ENCODE results near the gene MARCHF4. TPM values are rescaled to one million over a fixed set of nuclear protein-coding genes. Genes with fewer than 3 reads are reported as not detected.

The MARCHF4 gene
- total and polyA plus RNA-seq, 2 of the 8 experiments (the other 6 are each of a cell fraction or from before 2014, with no cell fraction given) = 1.9 to 2.9 TPM

DNA sequence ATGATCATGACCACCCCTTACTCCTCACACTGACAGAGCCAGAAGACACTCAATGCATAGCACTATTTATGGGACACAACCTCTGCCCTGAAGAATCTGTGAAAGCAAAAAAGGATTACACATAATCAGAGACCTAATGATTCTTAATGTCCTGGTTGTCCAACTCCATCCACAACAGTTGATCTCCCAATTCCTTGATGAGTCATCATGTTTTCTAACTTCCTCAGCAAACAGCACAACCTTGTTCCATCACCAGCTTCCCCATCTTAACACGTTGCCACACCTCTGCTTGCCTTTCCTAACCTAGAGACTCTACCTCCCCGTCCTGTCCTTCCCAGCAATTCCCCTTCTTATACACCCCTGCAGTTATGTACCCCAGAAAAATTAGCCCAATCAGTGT is 13.2 kb upstream of the MARCHF4 start:
- H3K23ac ChIP-seq (ENCODE audit: insufficient read length) = no peak overlapping the region
- H3K56ac ChIP-seq (replicated peaks; ENCODE audit: insufficient read length, low read depth, low read length) = no peak overlapping the region
- H2BK120ac ChIP-seq (replicated peaks; ENCODE audit: low read depth, low read length) = no peak overlapping the region
- FAIRE-seq = no peak
- H3K27ac ChIP-seq (ENCODE audit: low read depth, low read length) = no peak overlapping the region
- H2BK20ac ChIP-seq (ENCODE audit: low read length) = no peak overlapping the region
- no peak overlapping the region for H4K91ac ChIP-seq (replicated peaks; ENCODE audit: insufficient read length, low read length)
- no peak overlapping the region for H4K8ac ChIP-seq (ENCODE audit: extremely low read depth, insufficient read depth, low read length)
- CTCF ChIA-PET (ENCODE audit: partially characterized antibody) = interaction anchor here (1.1 to 9.1 kb wide), 2 partner anchors 17 to 165 kb away, joined by 3 to 79 read pairs; no protein-coding TSS in a partner anchor
- H3K4me3 ChIP-seq (ENCODE audit: extremely low read depth in 1 of 4, insufficient read depth in 2 of 4, low read depth in 3 of 4, low read length in 4 of 4) = no peak overlapping the region
- H3K18ac ChIP-seq (ENCODE audit: extremely low read depth, low read length) = no peak overlapping the region
- 73% methylated on average over 2 of the region's 2 CpGs; no CpG with 5 or more reads in 1 of the 2 experiments for WGBS, 2 experiments (ENCODE audit: extremely low coverage in 1 of 2, insufficient coverage in 1 of 2, insufficient read length in 1 of 2, insufficient replicate concordance in 2 of 2, low coverage in 1 of 2, low lambda C conversion rate in 2 of 2, missing lambda C conversion rate in 1 of 2)
- H4K20me1 ChIP-seq (replicated peaks in 1 of 2; ENCODE audit: control insufficient read depth in 1 of 2, insufficient read depth in 2 of 2, low read length in 2 of 2) = no peaks in the 10 kb centered on the region
- no peak overlapping the region for H3K4ac ChIP-seq (replicated peaks; ENCODE audit: insufficient read length, low read depth, low read length)
- H2AK5ac ChIP-seq (ENCODE audit: low read depth, low read length) = no peak overlapping the region
- no peak overlapping the region for H3K9ac ChIP-seq (replicated peaks in 1 of 4; ENCODE audit: extremely low read depth in 1 of 4, low read depth in 3 of 4, low read length in 3 of 4)
- no peak overlapping the region for H2BK5ac ChIP-seq (ENCODE audit: low read depth, low read length)
- H3K14ac ChIP-seq (ENCODE audit: insufficient read length) = no peak overlapping the region
- H3K79me1 ChIP-seq (ENCODE audit: low read depth, low read length) = no peaks in the 10 kb centered on the region
- POLR2A ChIA-PET (ENCODE audit: partially characterized antibody) = interaction anchor here (0.8 kb wide), 1 partner anchor 13 kb away, joined by 3 read pairs; the partner anchor contains the start of gene MARCHF4
- no peak overlapping the region for H2AFZ ChIP-seq (ENCODE audit: low read length)
- H3K9me3 ChIP-seq (ENCODE audit: insufficient read depth in 2 of 2, low read depth in 1 of 2, low read length in 1 of 2) = 0 out of 4 replicates have a peak, but pooled peaks cover 0 to 3% of the 10 kb centered on the region in 2 experiments
- H2BK12ac ChIP-seq (ENCODE audit: low read depth, low read length) = no peak overlapping the region
- H3K23me2 ChIP-seq (ENCODE audit: low read depth, low read length) = no peaks in the 10 kb centered on the region
- peak overlapping the region in 1 of 2 experiments; percentile 23; a peak in 1 of 4 replicates for H3K4me2 ChIP-seq (ENCODE audit: insufficient read depth in 1 of 2, low read depth in 2 of 2, low read length in 2 of 2)
- H3K27me3 ChIP-seq (replicated peaks in 1 of 4; ENCODE audit: control insufficient read depth in 3 of 4, extremely low read depth in 1 of 4, insufficient read depth in 3 of 4, low read length in 3 of 4) = no peaks in the 10 kb centered on the region
- no peak overlapping the region for H4K5ac ChIP-seq (ENCODE audit: insufficient read length, low read depth, low read length)
- no peak overlapping the region for H2BK15ac ChIP-seq (ENCODE audit: low read length)
- no peak for DNase-seq (ENCODE audit: low read depth in 1 of 2, low spot score in 2 of 2)
- no peaks in the 10 kb centered on the region for H3K79me2 ChIP-seq (ENCODE audit: control insufficient read depth in 1 of 2, insufficient read depth in 2 of 2, low read length in 2 of 2)
- H3K4me1 ChIP-seq (replicated peaks in 1 of 4; ENCODE audit: control insufficient read depth in 3 of 4, insufficient read depth in 4 of 4, low read length in 3 of 4) = peaks cover 0 to 4% (median 0%) of the 10 kb centered on the region in 4 experiments; a peak in 1 of 7 replicates
- no peaks in the 10 kb centered on the region for H3K36me3 ChIP-seq (ENCODE audit: control insufficient read depth in 2 of 4, insufficient read depth in 4 of 4, low read length in 3 of 4)

Measured in H1 (cell line).